GM10266 (cell line): ENCODE results near the gene ARL13A.
"Not testable (repeated sequence)": the region's sequence is repeated elsewhere in the genome, so short reads cannot be mapped to it uniquely, and the experiment has no call there.

Source experiments
- DNase-seq: peaks from one replicate; pipeline ENCODE4 v3.0.0; 2012; ENCODE audit errors: extremely low spot score
- TF ChIP-seq, protein P1 (sequence below): IDR thresholded peaks from 2 replicates; pipeline ENCODE4 v1.5.1; 2012; ENCODE audit warnings: mild to moderate bottlenecking, low read depth; ENCODE audit not compliant: control insufficient read depth, insufficient read depth; ENCODE audit errors: missing control alignments

The ARL13A gene

DNA sequence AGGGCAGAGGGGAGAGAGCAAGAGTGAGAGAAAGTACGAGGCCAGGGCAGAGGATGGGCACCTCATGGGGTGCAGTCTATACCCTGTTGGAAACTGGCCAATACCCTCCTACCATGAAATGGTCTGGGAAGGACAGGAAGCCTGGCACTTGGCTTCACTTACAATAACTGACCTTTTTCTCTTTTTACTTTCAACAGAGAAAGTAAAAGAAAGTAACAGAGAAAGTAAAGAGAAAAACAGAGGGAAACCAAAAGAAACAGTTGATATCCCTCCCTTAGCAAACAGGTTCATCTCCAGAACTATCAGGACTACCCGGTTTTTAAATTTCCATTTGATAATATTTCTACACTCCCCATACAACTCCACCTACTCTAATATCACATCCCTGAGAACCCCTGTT, 20.6 kb downstream of the ARL13A start:
- no peak for DNase-seq
- TF ChIP-seq, protein P1, sequence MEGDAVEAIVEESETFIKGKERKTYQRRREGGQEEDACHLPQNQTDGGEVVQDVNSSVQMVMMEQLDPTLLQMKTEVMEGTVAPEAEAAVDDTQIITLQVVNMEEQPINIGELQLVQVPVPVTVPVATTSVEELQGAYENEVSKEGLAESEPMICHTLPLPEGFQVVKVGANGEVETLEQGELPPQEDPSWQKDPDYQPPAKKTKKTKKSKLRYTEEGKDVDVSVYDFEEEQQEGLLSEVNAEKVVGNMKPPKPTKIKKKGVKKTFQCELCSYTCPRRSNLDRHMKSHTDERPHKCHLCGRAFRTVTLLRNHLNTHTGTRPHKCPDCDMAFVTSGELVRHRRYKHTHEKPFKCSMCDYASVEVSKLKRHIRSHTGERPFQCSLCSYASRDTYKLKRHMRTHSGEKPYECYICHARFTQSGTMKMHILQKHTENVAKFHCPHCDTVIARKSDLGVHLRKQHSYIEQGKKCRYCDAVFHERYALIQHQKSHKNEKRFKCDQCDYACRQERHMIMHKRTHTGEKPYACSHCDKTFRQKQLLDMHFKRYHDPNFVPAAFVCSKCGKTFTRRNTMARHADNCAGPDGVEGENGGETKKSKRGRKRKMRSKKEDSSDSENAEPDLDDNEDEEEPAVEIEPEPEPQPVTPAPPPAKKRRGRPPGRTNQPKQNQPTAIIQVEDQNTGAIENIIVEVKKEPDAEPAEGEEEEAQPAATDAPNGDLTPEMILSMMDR: no peak

DNA sequence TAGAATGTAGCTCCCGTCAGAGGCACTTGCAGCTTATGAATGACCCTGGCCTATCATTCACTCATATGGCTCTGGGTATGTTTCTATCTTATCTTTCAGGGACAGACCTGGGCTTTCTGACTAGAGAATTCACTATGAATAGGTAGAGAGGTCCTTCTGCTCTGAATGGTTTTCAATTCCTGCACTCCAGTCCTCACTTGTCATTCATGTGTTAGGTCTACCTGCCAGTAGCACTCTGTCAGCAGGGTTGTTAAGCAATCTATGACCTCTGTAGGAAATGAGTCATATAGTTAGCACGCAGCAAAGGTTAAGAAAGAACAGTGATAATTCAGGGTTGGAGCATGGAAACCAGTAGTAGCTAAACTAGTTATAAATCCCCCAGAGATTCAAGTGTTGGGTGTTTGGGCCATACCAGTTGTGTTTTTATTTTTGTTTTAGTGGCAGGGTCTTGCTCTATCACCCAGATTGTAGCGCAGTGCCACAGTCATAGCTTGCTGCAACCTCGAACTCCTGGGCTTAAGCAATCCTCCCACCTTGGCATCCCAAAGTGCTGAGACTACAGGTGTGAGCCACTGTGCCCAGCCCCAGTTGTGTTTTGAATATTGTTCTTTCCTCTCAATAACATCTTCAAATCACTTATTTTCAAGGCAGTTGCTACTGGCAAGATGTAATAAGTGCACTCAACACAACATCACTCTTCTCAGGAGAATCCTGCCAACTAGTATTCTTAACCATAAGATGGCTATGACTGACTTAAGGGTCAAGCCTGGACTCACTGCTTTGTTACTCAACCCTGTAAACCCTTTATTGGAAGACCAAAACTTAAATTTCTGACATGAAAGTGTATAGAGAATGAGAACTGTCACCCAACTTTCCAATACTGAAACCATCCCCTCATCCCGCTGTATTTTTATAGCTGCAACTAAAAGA, 25.1 kb downstream of the ARL13A start:
- DNase-seq: no peak
- TF ChIP-seq, protein P1: no peak

DNA sequence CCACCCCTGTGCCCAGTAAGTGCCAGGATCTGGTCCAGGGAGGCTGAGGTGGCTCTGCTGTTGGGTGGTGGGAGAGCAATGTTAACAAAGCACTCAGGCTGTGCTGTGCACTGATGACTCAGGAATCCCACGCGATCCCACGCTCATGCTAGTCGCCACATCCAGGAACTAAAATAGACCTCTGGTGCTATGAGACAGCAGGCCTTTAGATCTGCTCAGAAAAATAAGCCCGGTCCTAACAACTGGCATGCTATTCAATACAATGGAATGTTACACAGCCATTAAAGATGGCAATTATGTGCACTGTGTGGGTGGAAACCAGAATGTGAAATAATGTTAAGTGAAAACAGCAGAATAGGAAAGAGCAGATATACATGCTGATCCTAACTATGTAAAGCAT, 26.0 kb downstream of the ARL13A start:
- no peak for DNase-seq
- TF ChIP-seq, protein P1: no peak

DNA sequence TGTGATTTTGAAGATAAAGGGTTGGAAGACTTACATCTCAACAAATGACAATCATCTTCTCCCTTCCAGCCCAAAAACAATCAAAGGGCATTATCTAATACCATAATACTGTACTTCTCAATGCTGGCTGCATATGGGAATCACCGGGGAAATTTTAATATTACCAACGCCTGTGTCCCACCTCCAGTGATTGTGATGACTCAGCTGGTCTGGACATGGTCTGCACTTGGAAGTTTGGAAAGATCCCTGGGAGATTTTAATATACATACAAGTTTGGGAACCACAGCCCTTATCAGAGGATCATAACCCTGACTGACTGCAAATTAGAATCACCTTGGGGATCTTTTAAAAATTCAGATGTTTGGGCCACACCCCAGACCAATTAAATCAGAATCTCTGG, 29.9 kb downstream of the ARL13A start:
- no peak for DNase-seq
- TF ChIP-seq, protein P1: no peak

DNA sequence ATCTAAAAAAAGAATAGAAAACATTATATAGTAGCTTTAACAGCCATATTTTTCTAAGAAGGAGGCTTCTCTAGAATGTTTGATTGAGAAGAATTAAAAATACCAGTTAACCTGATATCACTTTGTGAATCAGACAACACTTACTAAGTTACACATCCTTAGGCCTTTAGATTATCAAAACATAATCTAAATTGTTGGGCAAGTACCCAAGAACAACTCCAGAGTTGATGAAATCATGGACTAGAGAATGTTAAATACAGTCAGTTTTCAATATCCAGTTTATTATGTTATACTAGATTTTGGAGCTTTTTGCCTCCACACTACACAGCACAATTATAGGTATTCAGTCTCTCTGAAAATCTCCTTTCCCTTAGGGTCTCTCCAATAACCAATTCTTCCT, 39.6 kb downstream of the ARL13A start:
- TF ChIP-seq, protein P1: no peak
- DNase-seq: no peak

DNA sequence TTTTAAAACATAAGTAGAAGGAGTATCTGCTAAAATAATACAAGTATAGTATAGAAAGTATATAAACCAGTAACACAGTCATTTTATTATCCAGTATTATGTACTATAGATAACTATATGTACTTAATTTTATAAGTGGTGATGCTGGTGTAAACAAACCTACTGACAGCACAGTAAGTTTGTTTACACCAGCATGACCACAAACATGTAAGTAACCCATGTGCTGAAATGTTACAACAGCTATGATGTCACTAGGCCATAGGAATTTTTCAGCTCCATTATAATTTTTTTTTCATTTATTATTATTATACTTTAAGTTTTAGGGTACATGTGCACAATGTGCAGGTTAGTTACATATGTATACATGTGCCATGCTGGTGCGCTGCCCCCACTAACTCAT, 42.5 kb downstream of the ARL13A start:
- not testable (repeated sequence) for DNase-seq

- no peak for DNase-seq
- TF ChIP-seq, protein P1: no peak
Measured at GRCh38 chrX:101022020-101022419, 52.5 kb downstream of the ARL13A start.
